HG02852 (cell line): ENCODE measurements around the gene ID1.
"Not testable (repeated sequence)": the region's sequence is repeated elsewhere in the genome, so short reads cannot be mapped to it uniquely, and the experiment has no call there.

ENCODE experiments used
- ATAC-seq: cut with Tn5 transposase; IDR thresholded peaks from one replicate; pipeline ENCODE4 v1.9.1; 2021; ENCODE audit warnings: mild to moderate bottlenecking, moderate library complexity; ENCODE audit not compliant: unreplicated experiment

The ID1 gene

DNA sequence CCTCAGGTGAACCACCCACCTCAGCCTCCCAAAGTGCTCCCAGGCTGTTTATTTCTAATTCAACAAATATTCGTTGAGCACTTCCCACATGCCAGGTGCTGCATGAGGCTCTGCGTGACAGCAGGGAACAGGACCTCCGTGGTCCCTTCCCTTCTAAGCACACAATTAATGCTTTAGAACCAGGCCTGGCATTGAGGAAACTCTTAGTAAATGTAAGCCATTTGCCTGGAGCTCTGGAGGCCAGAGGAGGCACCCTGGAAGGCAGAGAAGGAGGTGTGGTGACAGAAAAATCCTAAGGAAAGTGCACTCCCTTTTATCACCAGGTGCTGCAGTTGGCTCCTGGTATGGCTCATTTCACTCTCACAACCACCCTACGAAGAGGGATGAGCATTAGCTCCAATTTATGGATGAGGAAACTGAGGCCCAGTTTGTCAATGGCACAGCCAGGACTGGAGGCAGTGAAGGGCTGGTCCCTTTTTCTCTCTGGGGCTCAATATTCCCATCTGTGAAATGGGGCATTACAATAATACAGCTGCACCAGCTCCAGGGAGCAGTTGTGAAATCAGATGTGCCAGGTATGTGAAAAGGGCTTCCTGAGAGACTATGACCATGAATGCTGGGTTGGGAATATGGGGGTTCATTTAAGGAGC is 8.1 kb upstream of the ID1 start:
- ATAC-seq = no peak

DNA sequence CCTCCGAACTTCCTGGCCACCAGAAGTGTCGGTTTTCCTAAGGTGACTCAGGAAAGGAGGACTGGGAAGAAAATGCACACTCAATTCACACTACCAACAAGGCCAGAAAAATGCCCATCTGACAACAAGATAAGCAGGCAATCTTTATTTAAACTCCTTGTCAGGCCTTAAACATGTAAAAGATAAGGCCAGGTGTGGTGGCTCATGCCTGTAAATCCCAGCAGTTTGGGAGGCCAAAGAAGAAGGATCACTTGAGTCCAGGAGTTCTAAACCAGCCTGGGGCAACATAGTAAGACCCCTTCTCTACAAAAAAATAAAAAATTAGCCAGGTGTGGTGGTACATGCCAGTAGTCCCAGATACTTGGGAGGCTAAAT is 7.6 kb upstream of the ID1 start:
- no peak for ATAC-seq

- ATAC-seq = no peak
Measured at GRCh38 chr20:31602431-31602778, 2.7 kb upstream of the ID1 start.

GRCh38 chr20:31602779-31603441 is 2.2 kb upstream of the ID1 start:
- ATAC-seq = peak; percentile 67

DNA sequence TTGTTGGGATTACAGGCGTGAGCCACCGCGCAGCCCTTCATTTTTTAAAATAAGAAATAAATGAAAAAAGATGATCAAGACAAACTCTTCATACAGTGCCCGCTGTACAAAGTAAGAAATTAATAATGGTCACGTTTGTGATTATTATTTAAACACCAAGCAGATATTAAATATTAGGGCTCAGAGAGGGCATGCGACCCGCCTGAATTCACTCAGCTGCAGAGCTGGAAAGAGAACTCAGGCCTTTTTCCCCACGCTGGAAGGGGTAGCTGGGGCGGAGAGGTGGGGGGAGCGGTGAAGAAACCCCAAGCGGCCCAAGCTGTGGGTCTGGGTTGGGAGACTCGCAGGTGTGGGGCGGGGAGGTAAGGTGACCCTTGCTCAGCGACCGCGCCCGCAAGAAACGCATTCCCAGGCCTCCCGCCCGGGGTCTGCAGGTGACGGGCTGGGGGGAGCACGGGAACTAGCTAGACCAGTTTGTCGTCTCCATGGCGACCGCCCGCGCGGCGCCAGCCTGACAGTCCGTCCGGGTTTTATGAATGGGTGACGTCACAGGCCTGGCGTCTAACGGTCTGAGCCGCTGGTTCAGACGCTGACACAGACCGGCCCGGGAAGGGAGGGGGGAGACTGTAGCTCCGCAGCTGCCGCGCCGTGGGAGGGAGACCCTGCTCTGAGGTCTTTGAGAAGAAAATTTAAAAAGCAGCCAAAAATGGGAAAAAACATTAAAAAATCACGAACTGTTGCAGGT is 1.1 kb upstream of the ID1 start:
- peak; percentile 41 for ATAC-seq

GRCh38 chr20:31604567-31605030 is 490 bp upstream of the ID1 start:
- ATAC-seq = no peak

- no peak for ATAC-seq
Measured at GRCh38 chr20:31605902-31606803, 1.1 kb downstream of the ID1 start.

GRCh38 chr20:31606804-31607639 is 1.9 kb downstream of the ID1 start:
- ATAC-seq = no peak

DNA sequence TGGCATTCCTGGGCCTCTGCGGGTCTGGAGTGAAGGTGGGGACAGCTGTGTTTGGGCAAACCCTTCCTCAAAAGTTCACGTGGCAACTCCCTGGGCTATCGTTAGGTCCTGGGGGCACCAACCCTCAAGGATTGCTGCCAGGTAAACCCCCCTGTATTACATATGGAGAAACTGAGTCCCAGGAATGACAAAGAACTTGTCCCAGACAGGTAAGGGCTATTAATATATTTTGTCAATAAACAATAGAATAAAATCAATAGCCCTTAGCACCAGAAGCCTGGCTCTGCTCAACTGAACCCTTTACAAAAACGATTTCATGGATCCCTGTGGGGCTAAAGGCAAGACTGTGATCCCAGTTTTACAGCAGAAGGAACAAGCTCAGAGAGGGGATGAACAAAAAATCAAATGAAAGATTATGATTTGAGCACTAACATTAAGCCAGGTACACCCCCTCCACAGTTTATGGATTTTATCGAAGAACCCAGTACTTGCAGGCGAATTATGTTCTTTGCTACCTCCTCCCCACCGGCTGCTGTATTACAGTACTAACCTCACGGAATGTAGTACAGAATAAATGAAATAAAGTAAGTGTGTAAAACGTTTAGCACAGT is 2.7 kb downstream of the ID1 start:
- no peak for ATAC-seq

GRCh38 chr20:31608251-31608945 is 3.3 kb downstream of the ID1 start:
- ATAC-seq = no peak

DNA sequence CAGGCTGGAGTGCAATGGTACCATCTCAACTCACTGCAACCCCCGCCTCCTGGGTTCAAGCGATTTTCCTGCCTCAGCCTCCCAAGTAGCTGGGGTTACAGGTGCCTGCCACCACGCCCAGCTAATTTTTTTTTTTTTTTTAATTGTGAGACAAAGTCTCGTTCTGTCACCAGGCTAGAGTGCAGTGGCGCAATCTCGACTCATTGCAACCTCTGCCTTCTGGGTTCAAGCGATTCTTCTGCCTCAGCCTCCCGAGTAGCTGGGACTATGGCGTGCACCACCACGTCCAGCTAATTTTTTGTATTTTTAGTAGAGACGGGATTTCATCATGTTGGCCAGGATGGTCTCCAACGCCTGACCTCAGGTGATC is 7.2 kb downstream of the ID1 start:
- not testable (repeated sequence) for ATAC-seq

DNA sequence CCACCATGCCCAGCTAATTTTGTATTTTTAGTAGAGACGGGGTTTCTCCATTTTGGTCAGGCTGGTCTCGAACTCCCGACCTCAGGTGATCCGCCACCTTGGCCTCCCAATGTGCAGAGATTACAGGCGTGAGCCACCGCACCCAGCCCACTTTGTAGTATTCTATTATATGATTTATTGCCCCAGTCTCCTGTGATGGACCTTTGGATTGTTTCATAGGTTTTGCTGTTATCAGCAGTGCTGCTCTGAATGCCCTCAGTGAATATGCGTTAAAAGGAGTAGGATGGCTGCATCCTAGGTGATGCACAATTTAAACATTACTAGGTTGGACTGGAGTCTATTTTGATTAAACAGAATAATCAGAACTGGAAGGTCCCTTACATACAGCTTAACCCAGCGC is 10.3 kb downstream of the ID1 start:
- ATAC-seq = no peak

DNA sequence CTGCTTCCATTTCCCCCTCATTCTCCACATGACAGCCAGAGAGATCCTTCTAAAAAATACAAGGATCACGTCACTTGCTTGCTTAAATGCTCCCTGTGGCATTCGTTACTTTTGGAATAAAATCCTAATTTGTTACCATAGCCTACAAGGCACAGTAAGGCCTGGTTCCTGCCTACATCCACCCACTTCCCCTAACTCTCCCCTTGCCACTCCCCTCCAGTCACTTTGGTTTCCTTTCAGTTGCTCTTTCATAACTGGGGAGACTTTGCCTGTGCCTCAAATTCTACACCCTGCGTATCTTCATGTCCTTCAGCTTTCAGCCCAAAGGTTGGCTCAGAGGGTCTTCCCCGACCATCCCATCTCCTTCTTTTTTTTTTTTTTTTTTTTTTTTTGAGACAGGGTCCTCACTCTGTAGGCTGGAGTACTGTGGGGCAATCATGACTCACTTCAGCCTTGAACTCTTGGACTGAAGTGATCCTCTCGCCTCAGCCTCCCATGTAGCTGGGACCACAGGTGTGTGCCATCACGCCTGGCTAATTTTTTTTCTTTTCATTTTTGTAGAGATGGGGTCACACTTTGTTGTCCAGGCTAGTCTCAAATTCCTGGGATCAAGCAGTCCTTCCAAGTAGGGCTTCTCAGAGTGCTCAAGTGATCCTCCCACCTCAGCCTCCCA is 12.5 kb downstream of the ID1 start:
- no peak for ATAC-seq

GRCh38 chr20:31620246-31620645 is 15.2 kb downstream of the ID1 start:
- ATAC-seq = no peak

DNA sequence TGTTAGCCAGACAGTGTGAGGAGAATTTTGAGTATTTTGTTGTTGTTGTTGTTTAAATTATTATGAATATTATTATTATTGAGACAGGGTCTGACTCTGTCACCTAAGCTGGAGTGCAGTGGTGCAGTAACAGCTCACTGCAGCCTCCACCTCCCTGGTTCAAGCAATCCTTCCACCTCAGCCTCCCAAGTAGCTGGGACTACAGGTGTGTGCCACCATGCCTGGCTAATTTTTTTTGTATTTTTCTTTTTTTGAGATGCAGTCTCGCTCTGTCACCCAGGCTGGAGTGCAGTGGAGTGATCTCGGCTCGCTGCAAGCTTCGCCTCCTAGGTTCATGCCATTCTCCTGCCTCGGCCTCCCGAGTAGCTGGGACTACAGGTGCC is 18.0 kb downstream of the ID1 start:
- not testable (repeated sequence) for ATAC-seq

DNA sequence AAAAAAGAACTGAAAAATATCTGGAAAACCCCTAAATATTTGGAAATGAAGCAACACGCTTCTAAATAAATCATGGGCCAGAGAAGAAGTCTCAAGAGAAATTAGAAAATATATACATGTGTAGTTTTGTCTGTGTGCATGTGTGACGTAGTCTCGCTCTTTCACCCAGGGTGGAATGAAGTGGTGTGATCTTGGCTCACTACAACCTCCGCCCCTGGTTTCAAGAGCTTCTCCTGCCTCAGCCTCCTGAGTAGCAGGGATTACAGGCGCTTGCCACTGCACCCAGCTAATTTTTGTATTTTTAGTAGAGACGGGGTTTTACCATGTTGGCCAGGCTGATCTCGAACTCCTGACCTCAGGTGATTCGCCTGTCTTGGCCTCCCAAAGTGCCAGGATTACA is 21.4 kb downstream of the ID1 start:
- ATAC-seq = not testable (repeated sequence)

DNA sequence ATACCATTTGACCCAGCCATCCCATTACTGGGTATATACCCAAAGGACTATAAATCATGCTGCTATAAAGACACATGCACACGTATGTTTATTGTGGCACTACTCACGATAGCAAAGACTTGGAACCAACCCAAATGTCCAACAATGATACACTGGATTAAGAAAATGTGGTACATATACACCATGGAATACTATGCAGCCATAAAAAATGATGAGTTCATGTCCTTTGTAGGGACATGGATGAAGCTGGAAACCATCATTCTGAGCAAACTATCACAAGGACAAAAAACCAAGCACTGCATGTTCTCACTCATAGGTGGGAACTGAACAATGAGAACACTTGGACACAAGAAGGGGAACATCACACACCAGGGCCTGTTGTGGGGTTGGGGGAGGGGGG is 23.0 kb downstream of the ID1 start:
- not testable (repeated sequence) for ATAC-seq

DNA sequence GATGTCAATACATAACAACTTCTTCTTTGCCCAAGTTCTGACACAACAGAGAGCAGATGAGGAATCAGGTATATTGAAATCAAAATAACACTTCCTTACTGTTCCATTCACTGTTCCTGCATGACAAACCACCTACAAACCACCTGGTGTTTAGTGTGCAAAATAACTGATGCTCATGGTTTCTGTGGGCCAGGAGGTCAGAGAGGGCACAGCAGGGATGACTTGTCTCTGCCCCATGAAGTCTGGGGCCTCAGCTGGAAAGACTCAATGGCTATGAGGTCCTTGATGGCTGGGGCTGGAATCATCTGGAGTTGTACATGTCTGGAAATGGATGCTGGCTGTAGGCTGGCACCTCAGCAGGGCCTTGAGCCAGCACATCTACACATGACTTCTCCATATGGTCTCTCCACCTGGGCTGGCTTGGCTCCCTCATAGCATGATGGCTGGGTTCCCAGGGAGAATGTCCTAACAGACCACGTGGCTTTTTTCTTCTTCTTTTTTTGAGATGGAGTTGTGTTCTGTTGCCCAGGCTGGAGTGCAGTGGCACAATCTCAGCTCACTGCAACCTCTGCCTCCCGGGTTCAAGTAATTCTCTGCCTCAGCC is 25.2 kb downstream of the ID1 start:
- ATAC-seq = no peak
